ENCODE measurements around the gene THY1. TPM values are rescaled to one million over a fixed set of nuclear protein-coding genes. Genes with fewer than 3 reads are reported as not detected.

The THY1 gene
- total RNA-seq, 1 donor from 2014 or later = 49.2 TPM

GRCh38 chr11:119421351-119421750, 1.6 kb downstream of the THY1 start:
- Histone ChIP-seq H3K9ac (no peak overlapping the region), H3K27me3 (no peaks in the 10 kb centered on the region), H3F3A (ENCODE audit: low read depth) (peaks cover 14% of the 10 kb centered on the region), H2AFZ (replicated peaks) (no peak overlapping the region), H3K79me2 (ENCODE audit: low read depth) (peaks cover 29% of the 10 kb centered on the region), H3K4me3 (peak overlapping the region; percentile 89), H3K4me2 (peak overlapping the region; percentile 92), H4K20me1 (ENCODE audit: low read depth) (peaks cover 26% of the 10 kb centered on the region), H3K9me3 (ENCODE audit: low read depth) (no peaks in the 10 kb centered on the region), H3K36me3 (no peaks in the 10 kb centered on the region), H3K27ac (no peak overlapping the region), H3K4me1 (peaks cover 16% of the 10 kb centered on the region)
- peaks cover 30% of the 10 kb centered on the region for H3K4me1 Mint-ChIP-seq
- peak overlapping the region; percentile 93 for H3K4me3 Mint-ChIP-seq
- H3K36me3 Mint-ChIP-seq = peaks cover 15% of the 10 kb centered on the region
- no peak for DNase-seq (ENCODE audit: low spot score)
- no peak overlapping the region for H3K27ac Mint-ChIP-seq
- H3K9me3 Mint-ChIP-seq = no peaks in the 10 kb centered on the region
- peaks cover 6% of the 10 kb centered on the region for H3K27me3 Mint-ChIP-seq (ENCODE audit: insufficient read depth, low read depth)
- no peak for TF ChIP-seq EZH2phosphoT487 (IDR thresholded peaks at IDR 0.05)
- no peak for TF ChIP-seq CTCF (IDR thresholded peaks at IDR 0.05)
- TF ChIP-seq EZH2 (IDR thresholded peaks at IDR 0.05) = no peak

DNA sequence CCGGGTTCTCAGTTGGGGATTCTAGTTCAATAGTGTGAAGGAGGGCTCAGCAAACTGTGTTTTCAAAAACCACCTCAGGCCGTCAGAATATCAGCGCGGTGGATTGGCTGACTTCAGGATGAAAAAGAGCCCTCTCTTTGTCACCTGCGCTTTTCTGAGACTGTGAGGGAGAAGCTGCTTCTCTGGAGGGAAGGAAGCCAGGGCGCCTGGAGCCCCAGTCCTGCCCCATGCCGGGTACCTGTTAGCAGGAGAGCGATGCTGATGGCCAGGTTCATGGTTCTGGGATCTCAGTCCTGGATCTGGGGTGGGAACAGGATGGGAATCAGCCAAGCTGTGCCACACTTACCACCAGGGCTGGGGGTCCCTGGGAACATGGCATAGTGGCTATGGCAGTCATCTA, 2.3 kb downstream of the THY1 start:
- Histone ChIP-seq H3K36me3 (no peaks in the 10 kb centered on the region), H3K27ac (no peak overlapping the region), H3K4me2 (peak overlapping the region; percentile 92), H3K4me3 (no peak overlapping the region), H3K79me2 (ENCODE audit: low read depth) (peaks cover 29% of the 10 kb centered on the region), H3K9me3 (ENCODE audit: low read depth) (no peaks in the 10 kb centered on the region), H3K27me3 (no peaks in the 10 kb centered on the region), H4K20me1 (ENCODE audit: low read depth) (peaks cover 26% of the 10 kb centered on the region), H3K9ac (no peak overlapping the region), H3F3A (ENCODE audit: low read depth) (peaks cover 14% of the 10 kb centered on the region), H2AFZ (replicated peaks) (no peak overlapping the region), H3K4me1 (peaks cover 16% of the 10 kb centered on the region)
- peaks cover 6% of the 10 kb centered on the region for H3K27me3 Mint-ChIP-seq (ENCODE audit: insufficient read depth, low read depth)
- peaks cover 15% of the 10 kb centered on the region for H3K36me3 Mint-ChIP-seq
- no peaks in the 10 kb centered on the region for H3K9me3 Mint-ChIP-seq
- no peak overlapping the region for H3K27ac Mint-ChIP-seq
- TF ChIP-seq EZH2phosphoT487 (IDR thresholded peaks at IDR 0.05) = no peak
- no peak for TF ChIP-seq CTCF (IDR thresholded peaks at IDR 0.05)
- TF ChIP-seq EZH2 (IDR thresholded peaks at IDR 0.05) = no peak
- no peak for DNase-seq (ENCODE audit: low spot score)
- peaks cover 30% of the 10 kb centered on the region for H3K4me1 Mint-ChIP-seq
- no peak overlapping the region for H3K4me3 Mint-ChIP-seq

DNA sequence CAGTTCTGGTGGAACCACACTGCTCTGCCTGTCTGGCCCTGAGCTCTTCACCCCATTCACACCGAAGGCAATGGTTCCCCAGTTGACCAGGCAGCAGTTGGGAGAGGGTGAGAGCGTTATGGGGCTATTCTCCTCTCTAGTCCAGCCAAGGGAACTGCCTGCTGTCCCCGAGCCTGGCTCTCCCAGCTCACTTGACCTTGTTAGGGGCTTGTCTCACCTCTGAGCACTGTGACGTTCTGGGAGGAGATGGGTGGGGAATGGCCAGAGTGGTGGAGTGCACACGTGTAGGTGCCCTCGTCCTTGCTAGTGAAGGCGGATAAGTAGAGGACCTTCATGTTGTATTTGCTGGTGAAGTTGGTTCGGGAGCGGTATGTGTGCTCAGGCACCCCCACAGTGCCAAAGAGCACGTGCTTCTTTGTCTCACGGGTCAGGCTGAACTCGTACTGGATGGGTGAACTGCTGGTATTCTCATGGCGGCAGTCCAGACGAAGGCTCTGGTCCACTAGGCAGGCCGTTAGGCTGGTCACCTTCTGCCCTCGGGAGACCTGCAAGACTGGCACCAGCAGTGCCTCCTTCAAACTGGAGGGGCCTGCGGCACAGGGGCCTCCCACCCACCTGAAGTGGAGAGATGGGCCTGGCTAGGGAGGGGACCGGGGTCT, 3.0 kb downstream of the THY1 start:
- Mint-ChIP-seq H3K36me3 (peaks cover 17% of the 10 kb centered on the region), H3K27ac (no peak overlapping the region), H3K4me1 (peaks cover 30% of the 10 kb centered on the region), H3K4me3 (peak overlapping the region; percentile 48), H3K9me3 (no peaks in the 10 kb centered on the region), H3K27me3 (ENCODE audit: insufficient read depth, low read depth) (peaks cover 6% of the 10 kb centered on the region)
- Histone ChIP-seq H3K79me2 (ENCODE audit: low read depth) (peaks cover 29% of the 10 kb centered on the region), H3F3A (ENCODE audit: low read depth) (peaks cover 14% of the 10 kb centered on the region), H3K27ac (no peak overlapping the region), H3K4me2 (no peak overlapping the region), H3K27me3 (no peaks in the 10 kb centered on the region), H4K20me1 (ENCODE audit: low read depth) (peaks cover 26% of the 10 kb centered on the region), H3K36me3 (no peaks in the 10 kb centered on the region), H3K9ac (no peak overlapping the region), H3K4me1 (peaks cover 16% of the 10 kb centered on the region), H3K4me3 (no peak overlapping the region), H2AFZ (replicated peaks) (no peak overlapping the region), H3K9me3 (ENCODE audit: low read depth) (no peaks in the 10 kb centered on the region)
- no peak for DNase-seq (ENCODE audit: low spot score)
- TF ChIP-seq CTCF (IDR thresholded peaks at IDR 0.05) (no peak), EZH2 (IDR thresholded peaks at IDR 0.05) (no peak), EZH2phosphoT487 (IDR thresholded peaks at IDR 0.05) (no peak)

Data from neural progenitor cell (in vitro differentiated cells).